ELF-1 (cell line): ENCODE measurements around the gene RGMB.

ENCODE experiments used
- DNase-seq: peaks from one replicate; pipeline ENCODE4 v3.0.0-alpha.2; 2016; ENCODE audit warnings: low read depth, low spot score

RGMB gene

GRCh38 chr5:98768160-98768959 lies 5.1 kb upstream of the RGMB start:
- peak; percentile 90 for DNase-seq

- DNase-seq = peak; percentile 33
Observed at GRCh38 chr5:98768960-98769209, 4.6 kb upstream of the RGMB start.

- peak; percentile 64 for DNase-seq
Observed at GRCh38 chr5:98769210-98769958, 4.1 kb upstream of the RGMB start.

- peak; percentile 68 for DNase-seq
Observed at GRCh38 chr5:98769959-98770208, 3.6 kb upstream of the RGMB start.

GRCh38 chr5:98770209-98770910 lies 3.1 kb upstream of the RGMB start:
- peak; percentile 65 for DNase-seq

- no peak for DNase-seq
Observed at GRCh38 chr5:98770911-98771322, 2.5 kb upstream of the RGMB start.

- peak; percentile 50 for DNase-seq
Observed at GRCh38 chr5:98771382-98772109, 1.9 kb upstream of the RGMB start.

- peak; percentile 96 for DNase-seq
Observed at GRCh38 chr5:98772415-98773213, 849 bp upstream of the RGMB start.

GRCh38 chr5:98773214-98773463 lies 324 bp upstream of the RGMB start:
- DNase-seq = no peak

- DNase-seq = peak; percentile 88
Observed at GRCh38 chr5:98774192-98775033, 950 bp downstream of the RGMB start.

GRCh38 chr5:98775246-98776065 lies 2.0 kb downstream of the RGMB start:
- DNase-seq = no peak

GRCh38 chr5:98776066-98776705 lies 2.7 kb downstream of the RGMB start:
- no peak for DNase-seq

- no peak for DNase-seq
Observed at GRCh38 chr5:98777295-98777694, 3.8 kb downstream of the RGMB start.

- no peak for DNase-seq
Observed at GRCh38 chr5:98779264-98779877, 5.9 kb downstream of the RGMB start.

GRCh38 chr5:98780390-98780789 lies 6.9 kb downstream of the RGMB start:
- no peak for DNase-seq

- no peak for DNase-seq
Observed at GRCh38 chr5:98781520-98781919, 8.1 kb downstream of the RGMB start.

- DNase-seq = no peak
Observed at GRCh38 chr5:98781964-98782363, 8.5 kb downstream of the RGMB start.

- no peak for DNase-seq
Observed at GRCh38 chr5:98783051-98783649, 9.7 kb downstream of the RGMB start.

- DNase-seq = no peak
Observed at GRCh38 chr5:98784411-98784810, 10.9 kb downstream of the RGMB start.
